GM18861 (cell line): ENCODE data around the gene SOX6.

Experiments used
- ATAC-seq: cut with Tn5 transposase; IDR thresholded peaks from one replicate; pipeline ENCODE4 v1.9.1; 2021; ENCODE audit not compliant: unreplicated experiment

The SOX6 gene

GRCh38 chr11:16012125-16012751 is 344.1 kb downstream of the SOX6 start:
- ATAC-seq = no peak

- no peak for ATAC-seq
Measured at GRCh38 chr11:16011396-16011795, 344.9 kb downstream of the SOX6 start.

GRCh38 chr11:16009021-16009420 is 347.3 kb downstream of the SOX6 start:
- no peak for ATAC-seq

GRCh38 chr11:16007514-16007913 is 348.8 kb downstream of the SOX6 start:
- ATAC-seq = no peak

GRCh38 chr11:16002942-16003341 is 353.4 kb downstream of the SOX6 start:
- no peak for ATAC-seq

GRCh38 chr11:16001899-16002426 is 354.4 kb downstream of the SOX6 start:
- ATAC-seq = no peak

- no peak for ATAC-seq
Measured at GRCh38 chr11:16001044-16001568, 355.2 kb downstream of the SOX6 start.

GRCh38 chr11:16000065-16000464 is 356.3 kb downstream of the SOX6 start:
- ATAC-seq = no peak

GRCh38 chr11:15993345-15993744 is 363.0 kb downstream of the SOX6 start:
- ATAC-seq = no peak

- ATAC-seq = no peak
Measured at GRCh38 chr11:15991215-15991614, 365.1 kb downstream of the SOX6 start.

GRCh38 chr11:15989685-15990084 is 366.7 kb downstream of the SOX6 start:
- ATAC-seq = no peak

GRCh38 chr11:15988693-15989231 is 367.6 kb downstream of the SOX6 start:
- no peak for ATAC-seq

GRCh38 chr11:15988016-15988550 is 368.3 kb downstream of the SOX6 start:
- no peak for ATAC-seq

GRCh38 chr11:15987046-15987445 is 369.3 kb downstream of the SOX6 start:
- no peak for ATAC-seq

GRCh38 chr11:15985860-15986139 is 370.5 kb downstream of the SOX6 start:
- ATAC-seq = no peak

GRCh38 chr11:15985127-15985859 is 371.1 kb downstream of the SOX6 start:
- no peak for ATAC-seq

- no peak for ATAC-seq
Measured at GRCh38 chr11:15981292-15981691, 375.1 kb downstream of the SOX6 start.

- no peak for ATAC-seq
Measured at GRCh38 chr11:15977116-15977515, 379.2 kb downstream of the SOX6 start.

GRCh38 chr11:15976433-15977045 is 379.8 kb downstream of the SOX6 start:
- ATAC-seq = no peak

GRCh38 chr11:15975742-15976141 is 380.6 kb downstream of the SOX6 start:
- no peak for ATAC-seq

- no peak for ATAC-seq
Measured at GRCh38 chr11:15972838-15973237, 383.5 kb downstream of the SOX6 start.

- no peak for ATAC-seq
Measured at GRCh38 chr11:15971215-15971546, 385.2 kb downstream of the SOX6 start.
